Neural cell (in vitro differentiated cells): Measurements from ENCODE around the gene GPC1. TPM values are rescaled to one million over a fixed set of nuclear protein-coding genes. Genes with fewer than 3 reads are reported as not detected.

Experiments
- H2AFZ ChIP-seq: fragments of 200-600, 300-800 bp; sonication (generic), shearing (Covaris generic); 2 replicates; pipeline ENCODE4 v1.6.0; 2014; ENCODE audit warnings: low read depth, mild to moderate bottlenecking, antibody characterized with exemption, low read length, moderate library complexity
- H3F3A ChIP-seq: fragments of 200-600 bp; shearing (Covaris generic); 2 replicates; pipeline ENCODE4 v1.6.1; 2016; ENCODE audit warnings: mild to moderate bottlenecking, moderate library complexity, mixed read lengths, antibody characterized with exemption, low read length; ENCODE audit not compliant: insufficient read depth, poor library complexity, severe bottlenecking
- H3K27ac ChIP-seq: fragments of 200-600, 300-800 bp; sonication (generic), shearing (Covaris generic); 2 replicates; pipeline ENCODE4 v1.5.1; 2014; ENCODE audit warnings: mild to moderate bottlenecking, low read length, moderate library complexity
- H3K27me3 ChIP-seq: fragments of 300-800, 200-600 bp; sonication (generic), shearing (Covaris generic); 2 replicates; pipeline ENCODE4 v1.6.0; 2014; ENCODE audit warnings: mild to moderate bottlenecking, low read depth, low read length, moderate library complexity; ENCODE audit not compliant: insufficient read depth
- H3K36me3 ChIP-seq: fragments of 300-800, 200-600 bp; sonication (generic), shearing (Covaris generic); 2 replicates; pipeline ENCODE4 v1.5.1; 2014; ENCODE audit warnings: mild to moderate bottlenecking, antibody characterized with exemption, low read length, moderate library complexity; ENCODE audit not compliant: insufficient read depth
- H3K4me2 ChIP-seq: fragments of 300-800, 200-600 bp; sonication (generic), shearing (Covaris generic); 2 replicates; pipeline ENCODE4 v1.6.0; 2014; ENCODE audit warnings: mild to moderate bottlenecking, low read length
- H3K4me3 ChIP-seq: fragments of 300-800, 200-600 bp; sonication (generic), shearing (Covaris generic); 2 replicates; pipeline ENCODE4 v1.5.1; 2014; ENCODE audit warnings: mild to moderate bottlenecking, low read length, moderate library complexity
- H3K79me2 ChIP-seq: fragments of 200-600 bp; shearing (Covaris generic); replicated peaks from 2 replicates; pipeline ENCODE4 v1.6.0; 2014; ENCODE audit warnings: mild to moderate bottlenecking, low read length, moderate library complexity; ENCODE audit not compliant: insufficient read depth
- H3K9ac ChIP-seq: fragments of 300-800, 200-600 bp; sonication (generic), shearing (Covaris generic); 2 replicates; pipeline ENCODE4 v1.6.1; 2016; ENCODE audit warnings: mild to moderate bottlenecking, low read length, mixed read lengths
- H3K9me2 ChIP-seq: fragments of 200-600 bp; shearing (Covaris generic); 2 replicates; pipeline ENCODE4 v1.6.1; 2016; ENCODE audit warnings: mild to moderate bottlenecking, low read length, mixed read lengths; ENCODE audit not compliant: insufficient read depth
- H3K9me3 ChIP-seq: fragments of 200-600, 300-800 bp; sonication (generic), shearing (Covaris generic); 2 replicates; pipeline ENCODE4 v1.6.1; 2016; ENCODE audit warnings: mild to moderate bottlenecking, mixed run types, low read length, moderate library complexity, mixed read lengths
- H4K20me1 ChIP-seq: fragments of 200-600 bp; shearing (Covaris generic); 2 replicates; pipeline ENCODE4 v1.6.1; 2016; ENCODE audit warnings: mild to moderate bottlenecking, mixed run types; ENCODE audit not compliant: insufficient read depth
- EP300 ChIP-seq: fragments of 450-650 bp; conservative IDR thresholded peaks from 2 replicates; pipeline ENCODE4 v1.6.1; 2014; ENCODE audit warnings: antibody characterized with exemption, mild to moderate bottlenecking, moderate library complexity; ENCODE audit not compliant: poor library complexity, severe bottlenecking
- EZH2 ChIP-seq: fragments of 200-600, 300-800 bp; shearing (Covaris generic), sonication (generic); IDR thresholded peaks from 2 replicates; pipeline ENCODE4 v1.6.1; 2014; ENCODE audit warnings: antibody characterized with exemption, low read length, borderline replicate concordance, mild to moderate bottlenecking; ENCODE audit not compliant: insufficient read depth, poor library complexity, severe bottlenecking
- MXI1 ChIP-seq: fragments of 450-650 bp; conservative IDR thresholded peaks from 2 replicates; pipeline ENCODE4 v1.6.1; 2014; ENCODE audit warnings: antibody characterized with exemption, mild to moderate bottlenecking; ENCODE audit not compliant: poor library complexity, severe bottlenecking
- POLR2AphosphoS5 ChIP-seq: IDR thresholded peaks from 2 replicates; pipeline ENCODE4 v1.6.1; 2012
- RAD21 ChIP-seq: fragments of 450-650 bp; conservative IDR thresholded peaks from 2 replicates; pipeline ENCODE4 v1.6.1; 2014; ENCODE audit warnings: antibody characterized with exemption, mild to moderate bottlenecking, moderate library complexity
- SMC3 ChIP-seq: fragments of 450-650 bp; conservative IDR thresholded peaks from 2 replicates; pipeline ENCODE4 v1.6.1; 2014; ENCODE audit warnings: antibody characterized with exemption, mild to moderate bottlenecking, moderate library complexity; ENCODE audit not compliant: poor library complexity
- TAF1 ChIP-seq: IDR thresholded peaks from 2 replicates; pipeline ENCODE4 v1.6.1; 2012; ENCODE audit warnings: low read depth
- polyA plus RNA-seq: library from polyadenylated mRNA; depleted of rRNA; stranded (reverse); fragments of >200 nt; gene quantifications from 2 replicates; pipeline ENCODE4 v1.2.3, GENCODE V29; 2014
- TF ChIP-seq, protein P1 (sequence below): IDR thresholded peaks from 2 replicates; pipeline ENCODE4 v1.6.1; 2012; ENCODE audit warnings: borderline replicate concordance
- TF ChIP-seq, protein P2 (sequence below): fragments of 450-650 bp; IDR thresholded peaks from 2 replicates; pipeline ENCODE4 v1.5.1; 2014; ENCODE audit warnings: antibody characterized with exemption, mild to moderate bottlenecking, moderate library complexity; ENCODE audit not compliant: poor library complexity, severe bottlenecking

The GPC1 gene
- polyA plus RNA-seq, 1 donor from 2014 or later, result 74.0 TPM

DNA sequence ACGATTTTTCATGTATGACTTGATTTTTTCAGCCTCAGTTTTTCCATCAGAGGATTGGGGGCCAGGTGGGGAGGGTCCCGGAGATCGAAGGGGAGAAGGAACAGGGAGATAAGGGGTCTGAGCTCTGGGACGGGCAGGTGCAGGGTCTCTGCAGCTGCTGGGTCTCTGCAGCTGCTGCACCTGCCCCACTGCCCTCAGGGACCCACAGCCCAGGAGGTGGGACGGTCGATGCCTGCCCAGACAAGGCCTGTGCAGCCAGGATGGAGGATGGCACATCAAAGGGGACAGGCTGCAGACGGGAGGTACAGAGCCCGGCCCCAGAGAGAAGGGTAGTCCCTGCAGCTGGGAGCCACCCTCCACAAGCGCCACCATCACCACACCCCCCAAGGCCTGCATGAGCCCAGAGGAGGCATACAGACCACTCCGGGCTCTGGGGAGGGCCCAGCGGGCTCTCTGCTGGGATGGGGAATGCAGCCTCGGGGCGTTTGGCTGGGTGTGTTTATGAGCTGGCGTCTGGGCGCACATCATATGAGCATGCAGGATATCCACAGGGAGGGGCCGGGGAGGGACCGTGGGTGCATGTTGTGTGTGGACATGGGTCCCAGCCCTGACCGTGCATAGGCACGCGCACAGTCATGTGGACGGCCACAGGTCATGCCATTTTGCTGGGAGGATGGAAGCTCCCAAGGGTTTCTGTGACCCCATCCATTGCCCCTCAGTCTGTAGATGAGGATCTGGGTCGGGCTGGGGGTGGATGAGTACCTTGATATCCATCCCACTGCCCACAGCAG is 34.9 kb upstream of the GPC1 start:
- Histone ChIP-seq H4K20me1 (no peaks in the 10 kb centered on the region), H3K9ac (no peak overlapping the region), H3K4me3 (no peak overlapping the region), H3K27me3 (no peaks in the 10 kb centered on the region), H2AFZ (no peak overlapping the region), H3K79me2 (no peaks in the 10 kb centered on the region), H3K27ac (no peak overlapping the region), H3K9me2 (no peaks in the 10 kb centered on the region), H3K36me3 (no peaks in the 10 kb centered on the region), H3F3A (no peaks in the 10 kb centered on the region), H3K9me3 (no peaks in the 10 kb centered on the region), H3K4me2 (no peak overlapping the region)
- TF ChIP-seq MXI1 (no peak), POLR2AphosphoS5 (no peak), SMC3 (no peak), EZH2 (no peak), TAF1 (no peak), RAD21 (no peak), EP300 (no peak)
- TF ChIP-seq, protein P1, sequence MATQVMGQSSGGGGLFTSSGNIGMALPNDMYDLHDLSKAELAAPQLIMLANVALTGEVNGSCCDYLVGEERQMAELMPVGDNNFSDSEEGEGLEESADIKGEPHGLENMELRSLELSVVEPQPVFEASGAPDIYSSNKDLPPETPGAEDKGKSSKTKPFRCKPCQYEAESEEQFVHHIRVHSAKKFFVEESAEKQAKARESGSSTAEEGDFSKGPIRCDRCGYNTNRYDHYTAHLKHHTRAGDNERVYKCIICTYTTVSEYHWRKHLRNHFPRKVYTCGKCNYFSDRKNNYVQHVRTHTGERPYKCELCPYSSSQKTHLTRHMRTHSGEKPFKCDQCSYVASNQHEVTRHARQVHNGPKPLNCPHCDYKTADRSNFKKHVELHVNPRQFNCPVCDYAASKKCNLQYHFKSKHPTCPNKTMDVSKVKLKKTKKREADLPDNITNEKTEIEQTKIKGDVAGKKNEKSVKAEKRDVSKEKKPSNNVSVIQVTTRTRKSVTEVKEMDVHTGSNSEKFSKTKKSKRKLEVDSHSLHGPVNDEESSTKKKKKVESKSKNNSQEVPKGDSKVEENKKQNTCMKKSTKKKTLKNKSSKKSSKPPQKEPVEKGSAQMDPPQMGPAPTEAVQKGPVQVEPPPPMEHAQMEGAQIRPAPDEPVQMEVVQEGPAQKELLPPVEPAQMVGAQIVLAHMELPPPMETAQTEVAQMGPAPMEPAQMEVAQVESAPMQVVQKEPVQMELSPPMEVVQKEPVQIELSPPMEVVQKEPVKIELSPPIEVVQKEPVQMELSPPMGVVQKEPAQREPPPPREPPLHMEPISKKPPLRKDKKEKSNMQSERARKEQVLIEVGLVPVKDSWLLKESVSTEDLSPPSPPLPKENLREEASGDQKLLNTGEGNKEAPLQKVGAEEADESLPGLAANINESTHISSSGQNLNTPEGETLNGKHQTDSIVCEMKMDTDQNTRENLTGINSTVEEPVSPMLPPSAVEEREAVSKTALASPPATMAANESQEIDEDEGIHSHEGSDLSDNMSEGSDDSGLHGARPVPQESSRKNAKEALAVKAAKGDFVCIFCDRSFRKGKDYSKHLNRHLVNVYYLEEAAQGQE, result no peak
- TF ChIP-seq, protein P2, sequence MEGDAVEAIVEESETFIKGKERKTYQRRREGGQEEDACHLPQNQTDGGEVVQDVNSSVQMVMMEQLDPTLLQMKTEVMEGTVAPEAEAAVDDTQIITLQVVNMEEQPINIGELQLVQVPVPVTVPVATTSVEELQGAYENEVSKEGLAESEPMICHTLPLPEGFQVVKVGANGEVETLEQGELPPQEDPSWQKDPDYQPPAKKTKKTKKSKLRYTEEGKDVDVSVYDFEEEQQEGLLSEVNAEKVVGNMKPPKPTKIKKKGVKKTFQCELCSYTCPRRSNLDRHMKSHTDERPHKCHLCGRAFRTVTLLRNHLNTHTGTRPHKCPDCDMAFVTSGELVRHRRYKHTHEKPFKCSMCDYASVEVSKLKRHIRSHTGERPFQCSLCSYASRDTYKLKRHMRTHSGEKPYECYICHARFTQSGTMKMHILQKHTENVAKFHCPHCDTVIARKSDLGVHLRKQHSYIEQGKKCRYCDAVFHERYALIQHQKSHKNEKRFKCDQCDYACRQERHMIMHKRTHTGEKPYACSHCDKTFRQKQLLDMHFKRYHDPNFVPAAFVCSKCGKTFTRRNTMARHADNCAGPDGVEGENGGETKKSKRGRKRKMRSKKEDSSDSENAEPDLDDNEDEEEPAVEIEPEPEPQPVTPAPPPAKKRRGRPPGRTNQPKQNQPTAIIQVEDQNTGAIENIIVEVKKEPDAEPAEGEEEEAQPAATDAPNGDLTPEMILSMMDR, result no peak

DNA sequence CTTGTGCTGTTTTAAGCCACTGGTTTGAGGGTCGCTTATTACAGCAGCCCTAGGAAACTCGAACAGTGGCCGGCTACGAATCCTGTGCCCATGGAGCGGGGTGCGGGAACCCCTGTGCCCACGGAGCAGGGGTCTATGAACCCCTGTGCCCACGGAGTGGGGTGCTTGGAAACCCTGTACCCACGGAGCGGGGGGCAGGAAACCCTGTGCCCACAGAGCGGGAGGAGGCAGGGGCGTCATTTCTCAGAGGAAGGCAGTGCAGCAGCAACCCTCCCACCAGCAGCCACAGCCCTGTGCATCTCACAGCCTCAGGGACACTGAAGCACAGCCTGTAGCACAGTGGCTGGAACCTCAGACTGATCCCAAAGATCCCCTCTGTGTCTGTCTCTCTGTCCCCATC is 34.2 kb upstream of the GPC1 start:
- no peaks in the 10 kb centered on the region for H3K27me3 ChIP-seq
- H3K36me3 ChIP-seq, result no peaks in the 10 kb centered on the region

More for the DNA sequence above, 34.2 kb upstream of the GPC1 start:
- no peak overlapping the region for H3K27ac ChIP-seq
- no peaks in the 10 kb centered on the region for H3K9me3 ChIP-seq
- H3K9ac ChIP-seq, result no peak overlapping the region
- H3K4me2 ChIP-seq, result no peak overlapping the region
- H2AFZ ChIP-seq, result no peak overlapping the region
- H3K9me2 ChIP-seq, result no peaks in the 10 kb centered on the region
- no peak overlapping the region for H3K4me3 ChIP-seq
- no peaks in the 10 kb centered on the region for H3K79me2 ChIP-seq
- H4K20me1 ChIP-seq, result no peaks in the 10 kb centered on the region
- H3F3A ChIP-seq, result no peaks in the 10 kb centered on the region
- TF ChIP-seq EZH2 (no peak), SMC3 (no peak), RAD21 (no peak), TAF1 (no peak), POLR2AphosphoS5 (no peak), MXI1 (no peak), EP300 (no peak)
- TF ChIP-seq, protein P2, result no peak
- TF ChIP-seq, protein P1, result no peak
